Thyroid gland (tissue), 4 donors: ENCODE data around the gene ATP6V0C.
A peak's percentile ranks its signal among the peaks of the same experiment; 100 is the strongest.
"Not testable (repeated sequence)": the region's sequence is repeated elsewhere in the genome, so short reads cannot be mapped to it uniquely, and the experiment has no call there.

Source experiments
- POLR2A ChIP-seq, 2 donors: fragments of 450-650 bp; IDR thresholded peaks; one replicate each; pipeline ENCODE4 v1.6.1; 2017; ENCODE audit warnings: antibody characterized with exemption in 2 of 2, mild to moderate bottlenecking in 2 of 2, moderate library complexity in 1 of 2
- TF ChIP-seq, protein P1 (sequence below), 6 experiments: fragments of 200-600 bp in 3 of 6; fragments of 450-650 bp in 3 of 6; sonication (generic) in 3 of 6; IDR thresholded peaks; one replicate each; pipeline ENCODE4 v1.5.1; 2016 to 2019; ENCODE audit warnings: antibody characterized with exemption in 6 of 6, mild to moderate bottlenecking in 2 of 6, inconsistent platforms in 1 of 6, moderate library complexity in 1 of 6

DNA sequence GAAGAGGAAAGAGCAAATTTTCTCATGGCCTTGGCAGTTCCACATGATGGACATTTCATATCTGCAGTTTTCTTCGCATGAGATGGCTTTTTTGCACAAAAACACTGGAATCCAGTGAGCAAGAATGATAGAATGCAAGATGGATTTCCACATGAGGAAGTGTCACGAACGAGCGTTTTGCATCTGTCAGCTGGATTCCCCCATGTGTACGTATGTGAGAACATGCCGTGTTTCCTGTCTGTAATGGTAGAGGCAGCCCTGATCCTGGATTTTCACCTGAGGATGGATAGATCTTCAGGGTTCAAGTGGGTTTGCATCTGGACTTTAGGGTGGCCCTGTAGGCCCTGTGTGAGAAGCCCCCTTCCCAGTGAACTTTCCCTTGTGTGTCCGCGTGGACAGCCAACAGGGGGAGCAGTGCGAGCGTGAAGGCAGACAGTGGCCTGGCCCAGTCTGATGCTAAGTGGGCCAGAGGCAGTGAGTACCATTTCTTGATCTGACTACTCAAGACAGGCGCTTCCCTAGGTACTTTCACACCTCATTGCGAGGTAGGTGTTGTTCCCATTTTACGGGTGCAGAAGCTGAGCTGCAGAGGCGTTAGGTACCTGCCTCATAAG, 26.2 kb downstream of the ATP6V0C start:
- not testable (repeated sequence) for TF ChIP-seq POLR2A (IDR thresholded peaks at IDR 0.05)
- TF ChIP-seq, protein P1, sequence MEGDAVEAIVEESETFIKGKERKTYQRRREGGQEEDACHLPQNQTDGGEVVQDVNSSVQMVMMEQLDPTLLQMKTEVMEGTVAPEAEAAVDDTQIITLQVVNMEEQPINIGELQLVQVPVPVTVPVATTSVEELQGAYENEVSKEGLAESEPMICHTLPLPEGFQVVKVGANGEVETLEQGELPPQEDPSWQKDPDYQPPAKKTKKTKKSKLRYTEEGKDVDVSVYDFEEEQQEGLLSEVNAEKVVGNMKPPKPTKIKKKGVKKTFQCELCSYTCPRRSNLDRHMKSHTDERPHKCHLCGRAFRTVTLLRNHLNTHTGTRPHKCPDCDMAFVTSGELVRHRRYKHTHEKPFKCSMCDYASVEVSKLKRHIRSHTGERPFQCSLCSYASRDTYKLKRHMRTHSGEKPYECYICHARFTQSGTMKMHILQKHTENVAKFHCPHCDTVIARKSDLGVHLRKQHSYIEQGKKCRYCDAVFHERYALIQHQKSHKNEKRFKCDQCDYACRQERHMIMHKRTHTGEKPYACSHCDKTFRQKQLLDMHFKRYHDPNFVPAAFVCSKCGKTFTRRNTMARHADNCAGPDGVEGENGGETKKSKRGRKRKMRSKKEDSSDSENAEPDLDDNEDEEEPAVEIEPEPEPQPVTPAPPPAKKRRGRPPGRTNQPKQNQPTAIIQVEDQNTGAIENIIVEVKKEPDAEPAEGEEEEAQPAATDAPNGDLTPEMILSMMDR (IDR thresholded peaks at IDR 0.05): peak in 1 of 6 experiments; percentile 34
